Measurements from ENCODE around the gene SUPT4H1. TPM values are rescaled to one million over a fixed set of nuclear protein-coding genes. Genes with fewer than 3 reads are reported as not detected.
"Not testable (repeated sequence)": the region's sequence is repeated elsewhere in the genome, so short reads cannot be mapped to it uniquely, and the experiment has no call there.

SUPT4H1 gene
- total and polyA plus RNA-seq, 2 experiments from 2014 or later, result 82.2 to 83.7 TPM

DNA sequence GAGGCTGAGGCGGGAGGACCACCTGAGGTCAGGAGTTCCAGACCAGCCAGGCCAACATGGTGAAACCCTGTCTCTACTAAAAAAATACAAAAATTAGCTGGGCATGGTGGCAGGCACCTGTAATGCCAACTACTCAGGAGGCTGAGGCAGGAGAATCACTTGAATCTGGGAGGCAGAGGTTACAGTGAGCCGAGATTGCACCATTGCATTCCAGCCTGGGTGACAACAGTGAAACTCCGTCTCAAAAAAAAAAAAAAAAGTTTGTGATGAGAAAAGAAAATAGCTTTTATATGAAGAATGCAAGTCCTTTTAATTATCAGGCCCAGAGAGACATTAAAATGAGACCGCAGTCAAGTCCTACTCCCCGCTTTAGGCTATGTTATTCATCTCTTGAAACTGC is 45.4 kb upstream of the SUPT4H1 start:
- peaks cover 23% of the 10 kb centered on the region for H3K4me1 ChIP-seq (ENCODE audit: insufficient read depth)
- not testable (repeated sequence) for ATAC-seq; H3K9me2 ChIP-seq (ENCODE audit: insufficient read depth); H4K20me1 ChIP-seq (replicated peaks; ENCODE audit: insufficient read depth); H2AFZ ChIP-seq; H3K4me3 Mint-ChIP-seq; DNase-seq (ENCODE audit: low spot score); H3K79me2 ChIP-seq (replicated peaks; ENCODE audit: insufficient read depth); H3K36me3 Mint-ChIP-seq (ENCODE audit: low read depth); H3K27ac Mint-ChIP-seq; H3K9me3 Mint-ChIP-seq; H3K36me3 ChIP-seq (ENCODE audit: insufficient read depth); H3K4me3 ChIP-seq; H3K4me2 ChIP-seq; H3K27ac ChIP-seq (ENCODE audit: low read depth); H3F3A ChIP-seq (replicated peaks; ENCODE audit: low read depth)
- Mint-ChIP-seq H3K4me1 (peaks cover 27% of the 10 kb centered on the region; the same call in 2 of the 3 replicates), H3K27me3 (ENCODE audit: insufficient read depth, low read depth, poor library complexity) (peaks cover 69% of the 10 kb centered on the region)
- H3K27me3 ChIP-seq (ENCODE audit: insufficient read depth), result peaks cover 86% of the 10 kb centered on the region

GRCh38 chr17:58396173-58396572 is 44.2 kb upstream of the SUPT4H1 start:
- Histone ChIP-seq H3K4me2 (no peak overlapping the region), H4K20me1 (replicated peaks; ENCODE audit: insufficient read depth) (no peaks in the 10 kb centered on the region), H3K4me1 (ENCODE audit: insufficient read depth) (peaks cover 16% of the 10 kb centered on the region), H3K27ac (ENCODE audit: low read depth) (no peak overlapping the region), H3K27me3 (ENCODE audit: insufficient read depth) (peaks cover 78% of the 10 kb centered on the region), H3K9me2 (ENCODE audit: insufficient read depth) (no peaks in the 10 kb centered on the region), H3K79me2 (replicated peaks; ENCODE audit: insufficient read depth) (no peaks in the 10 kb centered on the region), H3K4me3 (no peak overlapping the region), H2AFZ (no peak overlapping the region), H3K36me3 (ENCODE audit: insufficient read depth) (no peaks in the 10 kb centered on the region), H3F3A (replicated peaks; ENCODE audit: low read depth) (no peaks in the 10 kb centered on the region)
- peaks cover 56% of the 10 kb centered on the region for H3K27me3 Mint-ChIP-seq (ENCODE audit: insufficient read depth, low read depth, poor library complexity)
- DNase-seq (ENCODE audit: low spot score) (no peak), ATAC-seq (no peak)
- no peaks in the 10 kb centered on the region for H3K36me3 Mint-ChIP-seq (ENCODE audit: low read depth)
- peaks cover 23% of the 10 kb centered on the region; the same call in 2 of the 3 replicates for H3K4me1 Mint-ChIP-seq
- H3K27ac Mint-ChIP-seq, result no peak overlapping the region
- H3K4me3 Mint-ChIP-seq, result no peak overlapping the region
- no peaks in the 10 kb centered on the region for H3K9me3 Mint-ChIP-seq
- no peak for TF ChIP-seq JUNB (IDR thresholded peaks at IDR 0.05; ENCODE audit: unreplicated experiment)
- no peak for TF ChIP-seq ZNF331 (CRISPR knock-in tag; IDR thresholded peaks at IDR 0.05; ENCODE audit: low read depth)
- TF ChIP-seq, protein P1, sequence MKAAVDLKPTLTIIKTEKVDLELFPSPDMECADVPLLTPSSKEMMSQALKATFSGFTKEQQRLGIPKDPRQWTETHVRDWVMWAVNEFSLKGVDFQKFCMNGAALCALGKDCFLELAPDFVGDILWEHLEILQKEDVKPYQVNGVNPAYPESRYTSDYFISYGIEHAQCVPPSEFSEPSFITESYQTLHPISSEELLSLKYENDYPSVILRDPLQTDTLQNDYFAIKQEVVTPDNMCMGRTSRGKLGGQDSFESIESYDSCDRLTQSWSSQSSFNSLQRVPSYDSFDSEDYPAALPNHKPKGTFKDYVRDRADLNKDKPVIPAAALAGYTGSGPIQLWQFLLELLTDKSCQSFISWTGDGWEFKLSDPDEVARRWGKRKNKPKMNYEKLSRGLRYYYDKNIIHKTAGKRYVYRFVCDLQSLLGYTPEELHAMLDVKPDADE (IDR thresholded peaks at IDR 0.05), result no peak
- TF ChIP-seq ZNF462 (CRISPR knock-in tag; IDR thresholded peaks at IDR 0.05), result no peak
- TF ChIP-seq NANOG (IDR thresholded peaks at IDR 0.05; ENCODE audit: borderline replicate concordance), result no peak
- TF ChIP-seq ZNF114 (CRISPR knock-in tag; IDR thresholded peaks at IDR 0.05), result no peak
- TF ChIP-seq POLR2AphosphoS5 (IDR thresholded peaks at IDR 0.05; ENCODE audit: low read depth), result no peak
- TF ChIP-seq, protein P2, sequence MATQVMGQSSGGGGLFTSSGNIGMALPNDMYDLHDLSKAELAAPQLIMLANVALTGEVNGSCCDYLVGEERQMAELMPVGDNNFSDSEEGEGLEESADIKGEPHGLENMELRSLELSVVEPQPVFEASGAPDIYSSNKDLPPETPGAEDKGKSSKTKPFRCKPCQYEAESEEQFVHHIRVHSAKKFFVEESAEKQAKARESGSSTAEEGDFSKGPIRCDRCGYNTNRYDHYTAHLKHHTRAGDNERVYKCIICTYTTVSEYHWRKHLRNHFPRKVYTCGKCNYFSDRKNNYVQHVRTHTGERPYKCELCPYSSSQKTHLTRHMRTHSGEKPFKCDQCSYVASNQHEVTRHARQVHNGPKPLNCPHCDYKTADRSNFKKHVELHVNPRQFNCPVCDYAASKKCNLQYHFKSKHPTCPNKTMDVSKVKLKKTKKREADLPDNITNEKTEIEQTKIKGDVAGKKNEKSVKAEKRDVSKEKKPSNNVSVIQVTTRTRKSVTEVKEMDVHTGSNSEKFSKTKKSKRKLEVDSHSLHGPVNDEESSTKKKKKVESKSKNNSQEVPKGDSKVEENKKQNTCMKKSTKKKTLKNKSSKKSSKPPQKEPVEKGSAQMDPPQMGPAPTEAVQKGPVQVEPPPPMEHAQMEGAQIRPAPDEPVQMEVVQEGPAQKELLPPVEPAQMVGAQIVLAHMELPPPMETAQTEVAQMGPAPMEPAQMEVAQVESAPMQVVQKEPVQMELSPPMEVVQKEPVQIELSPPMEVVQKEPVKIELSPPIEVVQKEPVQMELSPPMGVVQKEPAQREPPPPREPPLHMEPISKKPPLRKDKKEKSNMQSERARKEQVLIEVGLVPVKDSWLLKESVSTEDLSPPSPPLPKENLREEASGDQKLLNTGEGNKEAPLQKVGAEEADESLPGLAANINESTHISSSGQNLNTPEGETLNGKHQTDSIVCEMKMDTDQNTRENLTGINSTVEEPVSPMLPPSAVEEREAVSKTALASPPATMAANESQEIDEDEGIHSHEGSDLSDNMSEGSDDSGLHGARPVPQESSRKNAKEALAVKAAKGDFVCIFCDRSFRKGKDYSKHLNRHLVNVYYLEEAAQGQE (IDR thresholded peaks at IDR 0.05; ENCODE audit: unreplicated experiment), result no peak
- TF ChIP-seq EZH2phosphoT487 (IDR thresholded peaks at IDR 0.05; ENCODE audit: unreplicated experiment), result no peak
- TF ChIP-seq CTCF (conservative IDR thresholded peaks at IDR 0.05; ENCODE audit: low read depth in 2 of 2), result no peak
